B cell (primary cell): Measurements from ENCODE around the gene NKAIN2. TPM values are rescaled to one million over a fixed set of nuclear protein-coding genes. Genes with fewer than 3 reads are reported as not detected.

Source experiments
- ATAC-seq: fragments of 200-7000 bp; cut with Tn5 transposase; one replicate; pipeline ENCODE4 v1.10.0; 2021; ENCODE audit warnings: low read depth, mild to moderate bottlenecking, moderate number of reproducible peaks, moderate library complexity
- CTCF ChIA-PET: fragments of 350-600 bp; sonication (Branson Sonifier 250); formaldehyde crosslinking; loops from one replicate; lab custom pipeline; 2021; ENCODE audit warnings: antibody characterized with exemption, inconsistent platforms; lab: Charles Lee
- POLR2A ChIA-PET: fragments of 350-600 bp; sonication (Branson Sonifier 250); formaldehyde crosslinking; loops from one replicate; lab custom pipeline; 2021; ENCODE audit warnings: antibody characterized with exemption; lab: Charles Lee
- DNase-seq: peaks from one replicate; pipeline ENCODE4 v3.0.0; 2013
- H2AFZ ChIP-seq: 2 replicates; pipeline ENCODE4 v1.6.1; 2012; ENCODE audit warnings: mild to moderate bottlenecking, low read depth, low read length; ENCODE audit not compliant: insufficient read depth, poor library complexity, severe bottlenecking
- H3K27ac ChIP-seq, 2 donors: 1 replicate in 1 of 2; 2 replicates in 1 of 2; pipeline ENCODE4 v1.5.1; 2012 to 2013; ENCODE audit warnings: low read length in 2 of 2, mild to moderate bottlenecking in 2 of 2, moderate library complexity in 1 of 2
- H3K27me3 ChIP-seq, 4 experiments: fragments of 200-600 bp in 1 of 4; sonication (generic) in 1 of 4; replicated peaks in 1 of 4; 1 replicate in 2 of 4; 2 replicates in 2 of 4; pipeline versions ENCODE4 v1.6.1 to v1.7.0; 2013 to 2016; ENCODE audit warnings: low read length in 3 of 4, mild to moderate bottlenecking in 2 of 4, mixed read lengths in 1 of 4, moderate library complexity in 1 of 4; ENCODE audit not compliant: insufficient read depth in 4 of 4, control insufficient read depth in 3 of 4; ENCODE audit errors: control extremely low read depth in 1 of 4
- H3K36me3 ChIP-seq, 2 experiments: replicated peaks in 1 of 2; 1 replicate in 1 of 2; 2 replicates in 1 of 2; pipeline versions ENCODE4 v1.6.1 to v1.7.1; 2013; ENCODE audit warnings: low read length in 1 of 2; ENCODE audit not compliant: insufficient read depth in 2 of 2, control insufficient read depth in 1 of 2; ENCODE audit errors: control extremely low read depth in 1 of 2, extremely low read depth in 1 of 2
- H3K4me1 ChIP-seq, 2 donors: fragments of 200-600 bp in 1 of 2; sonication (generic) in 1 of 2; 1 replicate in 1 of 2; 2 replicates in 1 of 2; pipeline versions ENCODE4 v1.5.1 to v1.6.1; 2013 to 2017; ENCODE audit warnings: low read length in 2 of 2; ENCODE audit not compliant: control insufficient read depth in 2 of 2, insufficient read depth in 2 of 2
- H3K4me2 ChIP-seq: replicated peaks from 2 replicates; pipeline ENCODE3; 2012; ENCODE audit warnings: mild to moderate bottlenecking, low read depth, low read length; ENCODE audit not compliant: poor library complexity, severe bottlenecking
- H3K4me3 ChIP-seq, 5 experiments: fragments of 200-600 bp in 1 of 5; sonication (generic) in 1 of 5; 1 replicate in 3 of 5; 2 replicates in 2 of 5; pipeline versions ENCODE4 v1.5.1 to v1.7.0; 2011 to 2016; ENCODE audit warnings: low read length in 4 of 5, mild to moderate bottlenecking in 4 of 5, low read depth in 2 of 5, control low read depth in 1 of 5, moderate library complexity in 1 of 5; ENCODE audit not compliant: insufficient read depth in 1 of 5; ENCODE audit errors: control extremely low read depth in 1 of 5, extremely low read depth in 1 of 5
- H3K79me2 ChIP-seq: fragments of 200-600 bp; sonication (generic); one replicate; pipeline ENCODE4 v1.6.0; 2016; ENCODE audit warnings: low read length; ENCODE audit not compliant: control insufficient read depth, insufficient read depth
- H3K9ac ChIP-seq: fragments of 200-600 bp; sonication (generic); 2 replicates; pipeline ENCODE4 v1.6.1; 2017; ENCODE audit warnings: mild to moderate bottlenecking, low read length, moderate library complexity
- H3K9me3 ChIP-seq, 3 donors: one replicate each; pipeline versions ENCODE4 v1.6.1 to v1.7.1; 2013; ENCODE audit warnings: low read length in 2 of 3; ENCODE audit not compliant: control insufficient read depth in 2 of 3, insufficient read depth in 1 of 3; ENCODE audit errors: control extremely low read depth in 1 of 3
- H4K20me1 ChIP-seq: 2 replicates; pipeline ENCODE4 v1.6.0; 2012; ENCODE audit warnings: mild to moderate bottlenecking, low read length; ENCODE audit not compliant: insufficient read depth, control insufficient read depth, poor library complexity, severe bottlenecking
- H3K27ac Mint-ChIP-seq: one replicate; pipeline ENCODE4 v1.8.0; 2021; ENCODE audit warnings: mixed read lengths
- H3K27me3 Mint-ChIP-seq: one replicate; pipeline ENCODE4 v1.8.0; 2021; ENCODE audit warnings: mixed read lengths
- H3K4me1 Mint-ChIP-seq: one replicate; pipeline ENCODE4 v1.8.0; 2021; ENCODE audit warnings: mixed read lengths
- H3K4me3 Mint-ChIP-seq: one replicate; pipeline ENCODE4 v1.8.0; 2021; ENCODE audit warnings: mixed read lengths
- H3K9me3 Mint-ChIP-seq: one replicate; pipeline ENCODE4 v1.8.0; 2022; ENCODE audit warnings: mixed read lengths; ENCODE audit not compliant: insufficient read depth
- EZH2 ChIP-seq: IDR thresholded peaks from 2 replicates; pipeline ENCODE4 v1.6.1; 2012; ENCODE audit warnings: borderline replicate concordance, low read depth, mild to moderate bottlenecking, moderate library complexity, low read length; ENCODE audit not compliant: insufficient read depth, poor library complexity, severe bottlenecking
- WGBS: methylation state at CpG from one replicate; pipeline ENCODE4 v1.1.5; 2013; ENCODE audit warnings: missing lambda C conversion rate; ENCODE audit not compliant: insufficient coverage; 5-methylcytosine and 5-hydroxymethylcytosine counted together
- intact Hi-C: fragments of 100-400 bp; cut with micrococcal nuclease; formaldehyde crosslinking; loops from one replicate; pipeline ENCODE4 v1.10.0; 2022
- polyA plus RNA-seq: library from polyadenylated mRNA; depleted of rRNA; stranded (reverse); fragments of >200 nt; gene quantifications from 2 replicates; pipeline ENCODE4 v1.2.3, GENCODE V29; 2012
- total RNA-seq, 2 donors: library from RNA; stranded (reverse); fragments of 120-200 nt in 1 of 2; gene quantifications; 1 replicate in 1 of 2; 2 replicates in 1 of 2; pipeline versions ENCODE4 v1.2.3 to v1.2.4, GENCODE V29; 2013 to 2022
- TF ChIP-seq, protein P1 (sequence below): fragments of 200-600 bp; IDR thresholded peaks from one replicate; pipeline ENCODE4 v1.8.0; 2022; ENCODE audit warnings: antibody characterized with exemption, mild to moderate bottlenecking

NKAIN2 gene
- total and polyA plus RNA-seq, 2 donors (not counting 1 experiment from before 2014, with no cell fraction given), result not detected

DNA sequence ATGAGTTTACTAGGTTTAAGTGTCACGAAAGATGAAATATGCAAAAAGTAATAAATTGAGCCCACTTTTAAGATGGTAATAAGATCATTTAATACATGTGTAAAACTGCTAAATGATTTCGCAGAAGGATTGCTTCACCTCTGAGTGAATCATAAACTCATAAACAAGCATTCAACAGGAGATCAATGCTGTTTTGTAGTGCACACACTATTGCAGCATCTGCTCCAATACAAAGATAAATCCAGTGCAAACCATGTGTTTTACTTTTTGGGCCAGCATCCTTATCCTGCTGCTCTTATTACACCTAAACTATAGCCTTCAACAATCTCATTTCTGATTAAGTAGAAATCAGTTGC lies 400.1 kb downstream of the NKAIN2 start:
- H3K4me2 ChIP-seq, result no peak overlapping the region
- Mint-ChIP-seq H3K4me3 (no peak overlapping the region), H3K9me3 (no peaks in the 10 kb centered on the region), H3K27me3 (no peaks in the 10 kb centered on the region), H3K27ac (no peak overlapping the region), H3K4me1 (no peaks in the 10 kb centered on the region)
- H3K36me3 ChIP-seq, result no peaks in the 10 kb centered on the region
- H3K4me3 ChIP-seq, result no peak overlapping the region
- no peak for DNase-seq
- no peaks in the 10 kb centered on the region for H4K20me1 ChIP-seq
- H3K79me2 ChIP-seq, result no peaks in the 10 kb centered on the region
- no peak overlapping the region for H3K9ac ChIP-seq
- ChIA-PET CTCF (no interaction called here), POLR2A (no interaction called here)
- H3K4me1 ChIP-seq, result no peaks in the 10 kb centered on the region
- ATAC-seq, result no peak
- intact Hi-C loops, result no loop called here
- no peaks in the 10 kb centered on the region for H3K27me3 ChIP-seq
- no peak overlapping the region for H2AFZ ChIP-seq
- TF ChIP-seq, protein P1, sequence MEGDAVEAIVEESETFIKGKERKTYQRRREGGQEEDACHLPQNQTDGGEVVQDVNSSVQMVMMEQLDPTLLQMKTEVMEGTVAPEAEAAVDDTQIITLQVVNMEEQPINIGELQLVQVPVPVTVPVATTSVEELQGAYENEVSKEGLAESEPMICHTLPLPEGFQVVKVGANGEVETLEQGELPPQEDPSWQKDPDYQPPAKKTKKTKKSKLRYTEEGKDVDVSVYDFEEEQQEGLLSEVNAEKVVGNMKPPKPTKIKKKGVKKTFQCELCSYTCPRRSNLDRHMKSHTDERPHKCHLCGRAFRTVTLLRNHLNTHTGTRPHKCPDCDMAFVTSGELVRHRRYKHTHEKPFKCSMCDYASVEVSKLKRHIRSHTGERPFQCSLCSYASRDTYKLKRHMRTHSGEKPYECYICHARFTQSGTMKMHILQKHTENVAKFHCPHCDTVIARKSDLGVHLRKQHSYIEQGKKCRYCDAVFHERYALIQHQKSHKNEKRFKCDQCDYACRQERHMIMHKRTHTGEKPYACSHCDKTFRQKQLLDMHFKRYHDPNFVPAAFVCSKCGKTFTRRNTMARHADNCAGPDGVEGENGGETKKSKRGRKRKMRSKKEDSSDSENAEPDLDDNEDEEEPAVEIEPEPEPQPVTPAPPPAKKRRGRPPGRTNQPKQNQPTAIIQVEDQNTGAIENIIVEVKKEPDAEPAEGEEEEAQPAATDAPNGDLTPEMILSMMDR, result no peak
- TF ChIP-seq EZH2, result no peak
- no CpG with 5 or more reads among the region's 2 CpGs for WGBS
- no peaks in the 10 kb centered on the region for H3K9me3 ChIP-seq
- no peak overlapping the region for H3K27ac ChIP-seq

DNA sequence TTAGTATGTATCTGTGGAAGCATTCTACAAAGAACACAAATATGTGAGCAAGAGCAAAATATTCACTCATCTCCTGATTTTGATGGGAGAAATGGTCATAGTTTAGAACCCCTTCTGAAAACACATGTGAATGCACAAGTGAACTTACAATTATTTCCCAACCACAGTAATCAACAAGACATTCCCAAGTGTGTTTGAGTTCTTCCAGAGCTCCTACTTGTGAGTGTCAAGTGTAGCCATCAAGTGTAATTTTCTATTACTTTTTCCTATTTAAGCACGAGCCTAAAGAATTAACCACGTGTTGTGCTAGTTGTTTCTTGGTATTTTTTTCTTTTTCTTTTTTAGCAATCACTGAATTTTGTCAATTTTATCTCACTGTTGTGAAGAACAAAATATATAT lies 402.3 kb downstream of the NKAIN2 start:
- CTCF ChIA-PET, result no interaction called here
- Histone ChIP-seq H3K4me3 (no peak overlapping the region), H3K9ac (no peak overlapping the region), H3K27me3 (no peaks in the 10 kb centered on the region), H2AFZ (no peak overlapping the region), H3K9me3 (no peaks in the 10 kb centered on the region), H3K4me2 (no peak overlapping the region), H3K4me1 (no peaks in the 10 kb centered on the region), H3K27ac (no peak overlapping the region), H3K36me3 (no peaks in the 10 kb centered on the region), H4K20me1 (no peaks in the 10 kb centered on the region), H3K79me2 (no peaks in the 10 kb centered on the region)
- DNase-seq (no peak), ATAC-seq (no peak)
- Mint-ChIP-seq H3K27me3 (no peaks in the 10 kb centered on the region), H3K9me3 (peaks cover 3% of the 10 kb centered on the region), H3K4me1 (no peaks in the 10 kb centered on the region), H3K4me3 (no peak overlapping the region), H3K27ac (no peak overlapping the region)
- no peak for TF ChIP-seq EZH2
- TF ChIP-seq, protein P1, result no peak
- WGBS, result no CpG with 5 or more reads among the region's 2 CpGs
- POLR2A ChIA-PET, result no interaction called here
- intact Hi-C loops, result no loop called here
